Hematopoietic multipotent progenitor cell treated with erythropoietin and hydrocortisone succinate and interleukin-3 and kit ligand, for 8 days (in vitro differentiated cells): Measurements from ENCODE around the gene GPR162.

Experiments used
- DNase-seq: peaks from one replicate; pipeline ENCODE4 v3.0.0-alpha.2; 2015

The GPR162 gene

DNA sequence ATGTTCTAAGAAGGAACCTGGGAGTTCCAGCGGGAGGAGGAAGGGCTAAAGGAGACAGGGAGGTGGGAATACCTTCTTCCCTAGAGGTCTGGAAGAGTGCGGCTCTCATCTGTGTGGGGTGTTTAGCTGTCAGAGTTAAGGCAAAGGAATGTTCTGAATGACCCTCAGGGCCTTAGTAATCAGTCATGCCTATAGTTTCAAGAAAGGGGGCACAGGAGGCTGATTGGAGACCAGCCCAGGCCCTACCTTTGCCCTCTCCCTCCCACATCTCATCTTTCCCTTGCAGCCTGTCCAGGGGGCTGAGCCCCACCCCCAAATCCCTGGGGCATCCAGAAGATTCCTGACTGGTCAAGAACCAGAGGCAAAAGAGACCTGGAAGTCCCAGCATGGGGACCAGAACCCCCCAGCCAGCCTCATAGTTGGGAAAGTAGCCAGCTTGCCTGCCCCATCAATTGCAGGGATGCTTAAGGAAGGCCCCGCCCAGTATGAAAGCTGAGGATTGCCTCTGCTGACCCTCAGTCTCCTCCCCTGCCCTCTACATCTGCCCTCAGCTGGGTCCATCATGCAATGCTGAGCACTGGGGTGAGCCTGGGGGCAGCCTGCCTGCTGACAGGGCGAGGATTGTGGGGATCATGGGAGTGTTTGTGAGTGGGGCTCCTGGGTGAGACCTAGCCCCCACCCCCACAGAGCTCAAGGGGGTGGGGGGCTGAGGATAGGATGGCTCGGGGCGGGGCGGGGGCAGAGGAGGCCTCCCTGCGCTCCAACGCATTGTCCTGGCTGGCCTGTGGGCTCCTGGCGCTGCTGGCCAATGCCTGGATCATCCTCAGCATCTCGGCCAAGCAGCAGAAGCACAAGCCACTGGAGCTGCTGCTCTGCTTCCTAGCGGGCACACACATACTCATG lies 1.8 kb downstream of the GPR162 start:
- DNase-seq: no peak

DNA sequence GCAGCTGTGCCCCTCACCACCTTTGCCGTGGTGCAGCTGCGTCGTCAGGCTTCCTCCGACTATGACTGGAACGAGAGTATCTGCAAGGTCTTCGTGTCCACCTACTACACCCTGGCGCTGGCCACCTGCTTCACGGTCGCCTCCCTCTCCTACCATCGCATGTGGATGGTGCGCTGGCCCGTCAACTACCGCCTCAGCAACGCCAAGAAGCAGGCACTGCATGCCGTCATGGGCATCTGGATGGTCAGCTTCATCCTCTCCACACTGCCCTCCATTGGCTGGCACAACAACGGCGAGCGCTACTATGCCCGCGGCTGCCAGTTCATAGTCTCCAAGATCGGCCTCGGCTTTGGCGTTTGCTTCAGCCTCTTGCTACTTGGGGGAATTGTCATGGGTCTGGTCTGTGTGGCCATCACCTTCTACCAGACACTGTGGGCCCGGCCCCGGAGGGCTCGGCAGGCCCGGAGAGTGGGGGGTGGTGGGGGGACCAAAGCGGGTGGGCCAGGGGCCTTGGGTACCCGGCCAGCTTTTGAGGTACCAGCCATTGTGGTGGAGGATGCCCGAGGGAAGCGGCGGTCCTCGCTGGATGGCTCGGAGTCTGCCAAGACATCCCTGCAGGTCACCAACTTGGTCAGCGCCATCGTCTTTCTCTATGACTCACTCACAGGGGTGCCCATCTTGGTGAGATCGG lies 2.6 kb downstream of the GPR162 start:
- DNase-seq: no peak

DNA sequence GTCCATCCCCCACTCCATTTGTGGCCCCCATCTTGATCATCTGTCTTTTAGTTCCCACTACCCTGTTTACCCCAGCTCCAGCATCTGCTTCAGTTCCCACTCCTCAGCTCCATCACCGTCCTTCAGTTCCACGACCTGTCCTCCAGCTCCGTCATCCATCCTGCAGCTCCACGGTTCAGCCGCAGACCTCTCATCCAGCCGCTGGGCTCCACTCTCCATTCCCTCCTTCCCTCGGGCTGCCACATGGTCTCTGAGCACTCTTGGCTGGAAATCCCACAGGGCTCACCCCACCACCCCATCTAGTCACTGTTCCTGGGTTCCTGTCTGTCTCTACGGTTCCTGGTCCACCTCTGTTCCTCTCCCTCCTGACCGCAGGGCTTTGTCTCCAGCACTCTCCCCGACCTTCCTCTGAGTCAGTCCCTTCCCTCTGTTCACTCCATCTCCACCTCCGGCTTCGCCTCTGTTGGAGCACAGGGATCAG lies 3.3 kb downstream of the GPR162 start:
- DNase-seq: no peak

DNA sequence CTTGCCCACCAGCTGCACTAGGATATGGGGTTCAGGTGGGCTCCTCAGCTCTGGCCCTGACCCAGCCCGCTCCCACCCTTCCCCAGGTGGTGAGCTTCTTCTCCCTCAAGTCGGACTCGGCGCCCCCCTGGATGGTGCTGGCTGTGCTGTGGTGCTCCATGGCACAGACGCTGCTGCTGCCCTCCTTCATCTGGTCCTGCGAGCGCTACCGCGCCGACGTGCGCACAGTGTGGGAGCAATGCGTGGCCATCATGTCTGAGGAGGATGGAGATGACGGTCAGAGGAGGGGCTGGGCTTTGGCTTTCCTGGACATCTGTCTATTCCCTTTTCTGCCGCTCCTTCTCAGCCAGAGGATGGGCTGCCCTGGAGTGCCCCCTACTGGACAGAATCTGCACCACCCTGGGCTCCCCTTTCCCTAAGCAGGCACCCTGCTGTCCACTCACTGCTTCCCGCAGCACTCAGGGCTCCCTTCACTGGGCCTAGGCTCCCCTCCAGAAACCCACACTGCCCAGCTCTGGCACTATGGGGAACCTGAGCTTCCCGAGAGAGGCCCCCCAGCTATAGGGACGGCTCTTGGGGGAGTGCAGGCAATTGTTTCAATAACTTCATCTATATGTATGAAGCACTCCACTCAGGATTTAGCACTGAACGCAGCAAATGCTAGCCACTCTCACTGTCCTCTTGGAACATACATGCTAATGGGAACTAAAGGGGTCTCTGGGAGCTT lies 3.9 kb downstream of the GPR162 start:
- peak; percentile 74 for DNase-seq

DNA sequence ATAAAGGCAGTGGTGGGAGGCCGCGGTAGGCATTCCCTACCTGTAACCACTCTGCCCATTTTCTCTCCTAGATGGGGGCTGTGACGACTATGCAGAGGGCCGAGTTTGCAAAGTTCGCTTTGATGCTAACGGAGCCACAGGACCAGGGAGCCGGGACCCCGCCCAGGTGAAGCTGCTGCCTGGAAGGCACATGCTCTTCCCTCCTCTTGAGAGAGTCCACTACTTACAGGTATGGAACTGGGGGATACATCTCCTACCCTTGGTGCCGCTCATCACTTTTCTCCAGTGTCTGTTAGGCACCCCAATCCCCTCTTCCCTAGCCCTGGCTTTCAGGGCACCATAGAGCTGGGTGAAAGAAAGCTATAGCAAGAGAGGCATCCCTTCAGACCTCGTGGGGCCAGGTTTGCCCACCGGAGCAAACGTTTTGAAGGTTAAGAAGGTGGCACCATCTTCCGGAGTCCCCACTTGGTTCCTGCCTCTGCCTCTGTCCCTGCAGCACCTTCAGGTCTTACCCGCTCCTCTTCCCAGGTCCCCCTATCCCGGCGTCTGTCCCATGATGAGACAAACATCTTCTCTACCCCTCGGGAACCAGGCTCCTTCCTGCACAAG lies 4.6 kb downstream of the GPR162 start:
- DNase-seq: no peak

DNA sequence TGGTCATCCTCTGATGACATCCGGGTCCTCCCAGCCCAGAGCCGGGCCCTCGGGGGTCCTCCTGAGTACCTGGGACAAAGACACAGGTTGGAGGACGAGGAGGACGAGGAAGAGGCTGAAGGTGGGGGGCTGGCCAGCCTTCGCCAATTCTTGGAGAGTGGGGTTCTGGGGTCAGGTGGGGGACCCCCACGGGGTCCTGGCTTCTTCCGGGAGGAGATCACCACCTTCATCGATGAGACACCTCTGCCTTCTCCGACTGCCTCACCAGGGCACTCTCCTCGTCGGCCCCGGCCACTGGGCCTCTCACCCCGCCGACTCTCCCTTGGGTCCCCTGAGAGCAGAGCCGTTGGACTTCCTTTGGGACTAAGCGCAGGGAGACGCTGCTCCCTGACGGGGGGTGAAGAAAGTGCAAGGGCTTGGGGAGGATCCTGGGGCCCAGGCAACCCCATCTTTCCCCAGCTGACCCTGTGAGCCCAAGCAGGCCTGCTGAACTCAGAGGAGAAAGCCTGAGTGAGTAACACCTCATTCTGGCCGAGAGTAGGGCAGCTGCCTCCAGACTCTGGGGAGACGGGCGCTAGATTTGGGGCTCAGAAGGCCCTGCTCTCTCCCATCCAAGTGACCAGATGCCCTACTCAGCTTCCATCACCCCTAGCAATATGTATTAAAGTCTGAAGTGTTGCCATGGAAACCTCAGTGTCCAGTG lies 5.3 kb downstream of the GPR162 start:
- DNase-seq: no peak

DNA sequence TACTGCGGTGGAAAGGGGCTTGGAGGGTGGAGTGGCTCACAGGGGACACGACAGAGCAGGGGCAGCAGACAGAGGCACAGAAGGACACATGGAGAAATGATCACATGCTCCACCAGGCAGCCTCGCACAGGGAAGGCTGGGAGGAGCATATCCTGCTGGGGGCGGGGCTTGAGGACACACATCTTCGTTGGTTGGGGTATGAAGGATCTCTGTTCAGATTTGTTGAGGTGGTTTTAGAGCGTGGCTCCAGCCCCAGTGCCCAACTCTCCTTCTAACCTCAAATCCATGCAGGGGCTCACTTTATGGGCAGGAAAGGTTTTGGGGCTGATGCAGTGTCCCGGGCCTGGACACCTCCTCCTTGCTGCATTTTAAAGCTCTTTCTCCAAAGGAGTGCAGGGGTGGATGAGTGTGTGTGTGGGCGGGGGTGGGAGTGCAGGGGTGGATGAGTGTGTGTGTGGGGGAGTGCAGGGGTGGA lies 5.9 kb downstream of the GPR162 start:
- peak; percentile 50 for DNase-seq

DNA sequence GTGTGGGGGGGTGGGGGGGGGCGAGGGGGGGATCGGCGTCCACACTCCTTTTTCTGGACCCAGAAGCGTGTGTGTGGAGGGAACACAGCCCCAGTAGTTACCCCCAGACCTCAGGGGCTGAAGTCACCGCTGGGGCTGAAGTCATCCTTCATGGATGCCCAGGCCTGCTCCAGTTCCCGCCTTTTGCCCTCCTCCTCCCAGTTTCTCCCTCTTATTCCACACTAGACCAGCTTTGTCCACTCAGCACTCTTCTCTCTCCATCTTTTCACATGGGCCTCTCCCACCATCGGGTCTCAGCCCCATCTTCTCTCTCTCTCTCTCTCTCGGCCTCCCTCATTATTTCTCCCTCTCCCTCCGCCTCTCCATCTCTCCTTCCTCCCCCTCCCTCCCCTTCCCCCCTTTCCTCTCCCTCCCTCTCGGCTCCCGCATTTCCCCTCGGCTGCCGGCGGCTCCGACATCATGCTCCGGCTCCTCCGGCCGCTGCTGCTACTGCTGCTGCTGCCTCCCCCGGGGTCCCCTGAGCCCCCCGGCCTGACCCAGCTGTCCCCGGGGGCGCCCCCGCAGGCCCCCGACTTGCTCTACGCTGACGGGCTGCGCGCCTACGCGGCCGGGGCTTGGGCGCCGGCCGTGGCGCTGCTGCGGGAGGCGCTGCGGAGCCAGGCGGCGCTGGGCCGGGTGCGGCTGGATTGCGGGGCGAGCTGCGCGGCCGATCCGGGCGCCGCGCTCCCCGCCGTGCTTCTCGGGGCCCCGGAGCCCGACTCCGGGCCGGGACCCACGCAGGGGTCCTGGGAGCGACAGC lies 6.6 kb downstream of the GPR162 start, which contains the start of gene P3H3:
P3H3 (plus strand) TSS at position 426 of the 799 bp plus-strand sequence; CDS start at position 460, 34 bp downstream.
- no peak for DNase-seq

DNA sequence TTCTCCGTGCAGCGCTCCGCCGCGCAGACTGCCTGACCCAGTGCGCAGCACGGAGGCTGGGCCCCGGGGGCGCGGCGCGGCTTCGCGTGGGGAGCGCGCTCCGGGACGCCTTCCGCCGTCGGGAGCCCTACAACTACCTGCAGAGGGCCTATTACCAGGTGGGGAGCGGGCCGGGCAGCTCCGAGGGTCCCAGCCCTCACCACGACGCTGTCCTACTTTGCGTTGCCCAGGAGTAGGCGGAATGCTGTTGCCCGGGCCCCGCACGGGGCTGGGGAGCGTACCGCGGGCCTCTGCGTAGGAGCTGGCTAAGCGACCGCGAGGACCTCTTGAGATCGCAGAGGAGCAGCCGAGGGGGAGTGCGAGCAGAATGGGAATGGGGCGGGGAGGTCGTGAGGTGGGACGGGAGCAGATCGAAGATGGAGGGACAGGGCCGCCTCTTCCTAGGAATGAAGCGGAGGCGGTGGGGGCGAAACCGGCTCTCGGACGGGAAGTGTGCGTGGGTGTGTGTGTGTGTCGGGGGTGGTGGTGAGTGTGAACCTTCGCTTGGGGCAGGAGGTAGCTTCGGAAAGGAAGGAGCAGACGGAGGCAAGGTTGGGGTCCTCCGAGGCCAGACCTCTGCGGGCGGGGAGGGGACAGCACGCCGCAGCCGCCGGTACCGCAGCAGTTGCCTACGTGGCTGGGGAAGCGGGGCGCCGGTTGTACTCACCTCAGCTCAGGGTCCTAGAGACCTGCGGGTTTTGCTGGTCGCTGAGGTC lies 7.3 kb downstream of the GPR162 start:
- DNase-seq: no peak

DNA sequence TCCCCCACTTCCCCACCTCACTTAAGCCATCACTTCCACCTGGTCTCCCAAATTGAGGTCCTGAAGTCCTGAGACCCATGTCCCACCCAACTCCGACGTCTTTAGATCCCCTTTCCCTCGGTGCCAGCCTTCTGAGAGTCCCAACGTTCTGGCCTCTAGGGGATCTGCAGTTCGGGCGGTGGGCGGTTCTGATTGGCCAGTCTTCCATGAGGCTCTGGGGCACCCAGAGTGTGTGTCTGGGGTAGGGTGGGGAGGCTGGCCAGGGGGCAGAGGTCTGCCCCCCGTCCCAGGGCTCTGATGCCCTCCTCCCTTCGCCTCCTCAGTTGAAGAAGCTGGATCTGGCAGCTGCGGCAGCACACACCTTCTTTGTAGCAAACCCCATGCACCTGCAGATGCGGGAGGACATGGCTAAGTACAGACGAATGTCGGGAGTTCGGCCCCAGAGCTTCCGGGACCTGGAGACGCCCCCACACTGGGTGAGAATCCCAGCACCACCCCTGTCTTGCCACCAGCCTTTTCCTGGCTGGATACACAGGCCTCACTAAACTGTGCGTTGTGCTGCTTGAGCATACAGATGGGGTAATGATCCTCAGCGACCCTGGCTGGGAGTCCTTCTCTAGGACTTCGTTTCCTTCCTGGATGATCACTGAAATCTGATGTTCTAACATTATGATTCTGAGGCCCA lies 8.1 kb downstream of the GPR162 start:
- no peak for DNase-seq

DNA sequence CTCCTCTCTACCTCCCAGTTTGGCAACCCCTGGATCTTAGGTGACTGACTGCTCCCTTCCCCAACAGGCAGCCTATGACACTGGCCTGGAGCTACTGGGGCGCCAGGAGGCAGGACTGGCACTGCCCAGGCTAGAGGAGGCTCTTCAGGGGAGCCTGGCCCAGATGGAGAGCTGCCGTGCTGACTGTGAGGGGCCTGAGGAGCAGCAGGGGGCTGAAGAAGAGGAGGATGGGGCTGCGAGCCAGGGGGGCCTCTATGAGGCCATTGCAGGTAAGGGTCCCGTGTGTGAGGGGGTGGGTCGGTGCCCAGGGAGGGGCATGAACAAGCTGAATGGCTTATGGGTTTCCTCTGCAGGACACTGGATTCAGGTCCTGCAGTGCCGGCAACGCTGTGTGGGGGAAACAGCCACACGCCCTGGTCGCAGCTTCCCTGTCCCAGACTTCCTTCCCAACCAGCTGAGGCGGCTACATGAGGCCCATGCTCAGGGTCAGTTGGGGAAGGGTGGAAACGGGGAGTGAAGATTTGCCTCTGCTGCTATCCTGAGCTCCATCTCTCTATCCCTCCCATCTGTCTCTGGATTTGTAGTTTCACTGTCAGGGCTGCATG lies 8.8 kb downstream of the GPR162 start:
- no peak for DNase-seq

DNA sequence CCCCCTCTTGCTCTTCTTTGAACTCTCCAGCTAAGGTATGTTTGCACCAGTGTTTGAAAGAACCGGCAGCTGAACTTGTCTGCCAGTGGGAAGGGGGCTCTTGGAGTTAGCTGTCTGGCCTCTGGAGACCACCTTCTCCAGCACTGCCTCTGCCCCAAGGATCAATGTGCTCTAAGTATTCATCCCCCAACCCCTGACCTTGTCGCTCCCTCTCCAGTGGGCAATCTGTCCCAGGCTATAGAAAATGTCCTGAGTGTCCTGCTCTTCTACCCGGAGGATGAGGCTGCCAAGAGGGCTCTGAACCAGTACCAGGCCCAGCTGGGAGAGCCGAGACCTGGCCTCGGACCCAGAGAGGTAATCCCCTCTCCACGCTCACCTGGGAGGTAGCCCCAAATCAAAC lies 9.4 kb downstream of the GPR162 start:
- no peak for DNase-seq

DNA sequence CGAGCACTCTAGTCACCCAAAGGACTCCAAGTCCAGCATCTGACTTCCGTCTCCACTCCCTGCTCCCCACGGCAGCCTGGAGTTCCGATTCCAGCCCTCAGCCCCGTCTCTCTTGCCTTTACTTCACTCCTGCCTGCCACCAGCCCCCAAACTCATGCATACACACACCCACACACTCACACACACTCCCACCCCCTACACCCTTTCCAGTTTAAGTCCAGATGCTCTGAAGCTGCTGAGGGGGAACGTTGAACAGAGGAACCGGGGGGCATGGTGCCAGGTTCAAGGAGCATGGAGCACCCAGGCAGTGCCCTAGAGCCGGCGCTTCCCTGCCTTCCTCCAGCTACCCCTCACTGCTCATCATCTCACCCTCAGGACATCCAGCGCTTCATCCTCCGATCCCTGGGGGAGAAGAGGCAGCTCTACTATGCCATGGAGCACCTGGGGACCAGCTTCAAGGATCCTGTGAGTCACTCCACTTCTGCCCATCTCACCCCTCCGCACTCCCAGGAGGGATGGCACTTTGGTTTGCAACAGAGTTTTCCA lies 9.9 kb downstream of the GPR162 start:
- DNase-seq: no peak

DNA sequence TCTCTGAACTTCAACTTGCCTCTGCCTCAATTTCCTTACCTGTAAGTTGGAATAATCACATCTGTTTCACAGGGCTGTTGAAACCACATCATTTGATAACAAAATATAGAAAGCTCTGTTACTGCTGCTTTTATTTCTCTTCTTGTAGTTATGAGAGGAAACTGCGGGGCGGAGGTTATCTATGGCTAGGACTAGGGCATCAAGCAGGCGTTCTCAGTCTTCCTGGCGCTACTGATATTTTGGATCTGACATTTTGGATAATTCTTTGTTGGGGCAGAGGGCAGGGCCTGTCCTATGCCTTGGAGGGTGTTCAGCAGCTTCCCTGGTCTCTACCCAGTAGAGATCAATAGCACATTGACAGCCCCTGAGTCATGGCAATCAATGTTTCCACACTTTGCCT lies 10.5 kb downstream of the GPR162 start:
- no peak for DNase-seq

DNA sequence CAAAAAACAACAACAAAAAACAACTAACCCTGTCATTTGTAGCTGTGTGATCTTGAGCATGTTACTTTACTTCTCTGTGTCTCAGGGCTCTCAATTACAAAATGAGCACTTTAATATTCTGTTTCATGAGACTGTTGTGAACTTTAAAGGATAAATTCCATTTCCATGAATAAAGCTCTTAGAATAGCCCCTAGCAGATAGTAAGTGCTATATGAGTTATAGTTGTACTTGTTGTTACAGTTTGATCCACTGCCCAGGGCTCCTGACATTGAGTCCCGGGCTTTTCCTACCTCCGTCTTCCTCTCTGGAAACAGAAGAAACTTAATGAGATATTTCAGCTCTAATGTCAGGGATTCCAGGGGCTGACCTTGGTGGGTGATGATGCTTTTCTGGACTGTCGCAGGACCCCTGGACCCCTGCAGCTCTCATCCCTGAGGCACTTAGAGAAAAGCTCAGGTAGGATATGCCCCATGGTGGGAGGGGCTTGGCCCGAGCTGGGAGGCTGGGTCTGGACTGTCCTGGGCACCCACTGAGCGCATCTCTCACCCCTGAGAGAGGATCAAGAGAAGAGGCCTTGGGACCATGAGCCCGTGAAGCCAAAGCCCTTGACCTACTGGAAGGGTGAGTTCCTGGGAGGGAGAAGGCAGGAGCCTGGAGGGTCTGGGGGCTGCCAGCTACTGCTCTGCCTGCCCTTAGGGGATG lies 11.7 kb downstream of the GPR162 start:
- DNase-seq: no peak

DNA sequence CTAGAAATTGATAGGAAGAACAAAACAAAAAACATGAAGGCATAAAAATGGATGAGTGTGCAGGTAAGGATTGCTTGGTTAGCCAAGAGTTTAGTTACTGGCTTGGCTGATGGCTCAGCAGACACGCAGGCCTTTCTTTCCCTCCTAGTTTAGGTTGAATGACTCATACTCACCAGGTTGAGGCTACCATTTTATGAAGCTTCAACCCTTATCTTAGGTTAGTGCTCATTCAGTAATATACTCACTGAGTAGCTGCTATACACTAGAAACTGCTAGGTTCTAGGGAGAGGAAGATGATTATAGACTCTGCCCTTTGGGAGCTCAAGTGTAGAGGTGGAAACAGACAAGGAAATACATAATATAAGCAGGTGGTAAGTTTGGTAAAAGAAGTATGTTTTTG lies 12.6 kb downstream of the GPR162 start:
- no peak for DNase-seq

DNA sequence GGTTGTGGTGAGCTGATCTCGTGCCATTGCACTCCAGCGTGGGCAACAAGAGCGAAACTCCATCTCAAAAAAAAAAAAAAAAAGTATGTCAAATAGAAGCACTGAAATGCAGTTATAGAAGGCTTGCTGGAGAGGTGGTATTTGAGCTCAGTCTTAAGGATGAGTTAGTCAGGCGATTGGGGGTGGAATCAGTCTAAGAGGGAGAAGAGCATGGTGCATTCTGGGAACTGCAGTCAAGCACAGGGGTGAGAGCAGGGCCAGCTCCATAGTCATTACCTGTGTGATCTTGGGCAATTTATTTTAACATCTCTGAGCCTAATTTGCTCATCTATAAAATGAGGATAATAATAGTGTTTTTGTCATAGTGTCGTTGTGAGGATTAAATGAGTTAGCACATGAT lies 13.3 kb downstream of the GPR162 start:
- DNase-seq: no peak

DNA sequence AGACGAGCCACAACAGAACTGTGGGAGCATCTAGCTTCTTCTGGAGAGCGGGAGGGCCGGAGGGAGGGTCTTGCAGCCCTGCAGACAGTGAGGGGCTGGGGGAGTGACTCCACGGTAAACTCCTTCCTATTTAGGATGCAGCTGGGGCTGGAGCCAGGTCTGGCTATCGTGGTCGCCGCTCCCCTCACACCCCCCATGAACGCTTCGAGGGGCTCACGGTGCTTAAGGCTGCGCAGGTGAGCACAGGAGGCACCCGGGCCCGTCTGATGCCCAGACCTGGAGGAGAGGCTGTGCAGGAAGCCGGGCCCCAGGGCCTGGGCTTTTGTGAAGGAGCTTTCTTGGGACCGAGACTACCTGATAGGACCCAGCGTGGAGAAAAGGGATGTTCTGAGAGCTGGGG lies 15.2 kb downstream of the GPR162 start:
- no peak for DNase-seq
